ENCODE measurements around the gene FGF6. TPM values are rescaled to one million over a fixed set of nuclear protein-coding genes. Genes with fewer than 3 reads are reported as not detected.

The FGF6 gene
- polyA plus RNA-seq, 1 donor (not counting 4 experiments of a cell fraction or from before 2014, with no cell fraction given), result not detected

- no peak overlapping the region for H2AFZ ChIP-seq (ENCODE audit: control insufficient read depth, low read length)
- dilution Hi-C loops (cut with MboI; ENCODE audit: extremely low pct_ligation_motif_present, low sequenced_read_pairs), result no loop called here
- no peaks in the 10 kb centered on the region for H3K4me1 ChIP-seq (ENCODE audit: control insufficient read depth, extremely low read depth, insufficient read depth, low read length)
- TF ChIP-seq CTCF (optimal IDR thresholded peaks at IDR 0.05 in 1 of 3, IDR thresholded peaks at IDR 0.05 in 1 of 3, conservative IDR thresholded peaks at IDR 0.05 in 1 of 3; ENCODE audit: extremely low read depth in 1 of 3, insufficient read depth in 2 of 3, low read length in 3 of 3) (no peak), EZH2 (IDR thresholded peaks at IDR 0.05; ENCODE audit: low read length) (no peak)
- H3K9me3 ChIP-seq (ENCODE audit: control insufficient read depth, low read depth, low read length), result no peaks in the 10 kb centered on the region
- H3K4me2 ChIP-seq (ENCODE audit: control insufficient read depth, extremely low read depth, insufficient read depth, low read depth, low read length), result no peak overlapping the region
- no peaks in the 10 kb centered on the region for H4K20me1 ChIP-seq (ENCODE audit: control insufficient read depth, extremely low read depth, insufficient read depth, low read length)
- no peak overlapping the region for H3K4me3 ChIP-seq (ENCODE audit: control insufficient read depth in 2 of 3, extremely low read depth in 1 of 3, insufficient read depth in 2 of 3, low read depth in 1 of 3, low read length in 3 of 3)
- no peak overlapping the region for H3K9ac ChIP-seq (ENCODE audit: control insufficient read depth, extremely low read depth, insufficient read depth, low read length)
- no peaks in the 10 kb centered on the region for H3K9me1 ChIP-seq (ENCODE audit: control insufficient read depth, extremely low read depth, insufficient read depth, low read length)
- no peaks in the 10 kb centered on the region for H3K27me3 ChIP-seq (ENCODE audit: control insufficient read depth, extremely low read depth, insufficient read depth, low read length)
- DNase-seq (ENCODE audit: low read depth, low spot score) (no peak), FAIRE-seq (no peak)
- H3K79me2 ChIP-seq (ENCODE audit: control insufficient read depth, insufficient read depth, low read length), result no peaks in the 10 kb centered on the region
- no peaks in the 10 kb centered on the region for H3K36me3 ChIP-seq (ENCODE audit: control insufficient read depth in 2 of 2, extremely low read depth in 1 of 2, insufficient read depth in 2 of 2, low read length in 2 of 2)
- no peak overlapping the region for H3K27ac ChIP-seq (ENCODE audit: control insufficient read depth, insufficient read depth, low read length)
Observed at GRCh38 chr12:4388662-4389061, 57.0 kb downstream of the FGF6 start.

DNA sequence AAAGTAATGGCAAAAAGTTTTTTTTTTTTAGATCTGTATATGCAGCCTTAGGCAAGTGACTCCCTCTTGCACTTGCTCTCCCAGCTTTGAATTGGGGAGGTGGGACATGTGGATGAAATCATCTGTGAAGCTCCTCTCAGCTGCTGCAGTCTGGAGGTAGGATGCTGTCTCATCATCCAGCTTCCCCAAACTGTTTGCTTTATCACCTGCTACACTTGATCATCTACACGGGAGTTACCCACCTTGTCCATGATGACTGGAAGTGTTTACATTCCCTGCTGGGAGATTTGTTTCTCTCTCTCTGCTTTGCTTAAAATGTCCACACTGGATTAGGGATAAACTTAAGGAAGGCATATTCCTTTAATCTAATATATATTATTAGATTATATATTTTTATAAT, 57.6 kb downstream of the FGF6 start:
- dilution Hi-C loops (cut with MboI; ENCODE audit: extremely low pct_ligation_motif_present, low sequenced_read_pairs), result no loop called here
- H4K20me1 ChIP-seq (ENCODE audit: control insufficient read depth, extremely low read depth, insufficient read depth, low read length), result no peaks in the 10 kb centered on the region
- H2AFZ ChIP-seq (ENCODE audit: control insufficient read depth, low read length), result no peak overlapping the region
- H3K36me3 ChIP-seq (ENCODE audit: control insufficient read depth in 2 of 2, extremely low read depth in 1 of 2, insufficient read depth in 2 of 2, low read length in 2 of 2), result no peaks in the 10 kb centered on the region
- H3K9me3 ChIP-seq (ENCODE audit: control insufficient read depth, low read depth, low read length), result no peaks in the 10 kb centered on the region
- H3K9ac ChIP-seq (ENCODE audit: control insufficient read depth, extremely low read depth, insufficient read depth, low read length), result no peak overlapping the region
- H3K27me3 ChIP-seq (ENCODE audit: control insufficient read depth, extremely low read depth, insufficient read depth, low read length), result no peaks in the 10 kb centered on the region
- no peaks in the 10 kb centered on the region for H3K9me1 ChIP-seq (ENCODE audit: control insufficient read depth, extremely low read depth, insufficient read depth, low read length)
- DNase-seq (ENCODE audit: low read depth, low spot score) (no peak), FAIRE-seq (no peak)
- no peak overlapping the region for H3K27ac ChIP-seq (ENCODE audit: control insufficient read depth, insufficient read depth, low read length)
- no peaks in the 10 kb centered on the region for H3K4me1 ChIP-seq (ENCODE audit: control insufficient read depth, extremely low read depth, insufficient read depth, low read length)
- no peak overlapping the region for H3K4me2 ChIP-seq (ENCODE audit: control insufficient read depth, extremely low read depth, insufficient read depth, low read depth, low read length)
- no peak overlapping the region for H3K4me3 ChIP-seq (ENCODE audit: control insufficient read depth in 2 of 3, extremely low read depth in 1 of 3, insufficient read depth in 2 of 3, low read depth in 1 of 3, low read length in 3 of 3)
- no peaks in the 10 kb centered on the region for H3K79me2 ChIP-seq (ENCODE audit: control insufficient read depth, insufficient read depth, low read length)
- TF ChIP-seq CTCF (optimal IDR thresholded peaks at IDR 0.05 in 1 of 3, IDR thresholded peaks at IDR 0.05 in 1 of 3, conservative IDR thresholded peaks at IDR 0.05 in 1 of 3; ENCODE audit: extremely low read depth in 1 of 3, insufficient read depth in 2 of 3, low read length in 3 of 3) (no peak), EZH2 (IDR thresholded peaks at IDR 0.05; ENCODE audit: low read length) (no peak)
